ENCODE measurements around the gene INHA.

DNA sequence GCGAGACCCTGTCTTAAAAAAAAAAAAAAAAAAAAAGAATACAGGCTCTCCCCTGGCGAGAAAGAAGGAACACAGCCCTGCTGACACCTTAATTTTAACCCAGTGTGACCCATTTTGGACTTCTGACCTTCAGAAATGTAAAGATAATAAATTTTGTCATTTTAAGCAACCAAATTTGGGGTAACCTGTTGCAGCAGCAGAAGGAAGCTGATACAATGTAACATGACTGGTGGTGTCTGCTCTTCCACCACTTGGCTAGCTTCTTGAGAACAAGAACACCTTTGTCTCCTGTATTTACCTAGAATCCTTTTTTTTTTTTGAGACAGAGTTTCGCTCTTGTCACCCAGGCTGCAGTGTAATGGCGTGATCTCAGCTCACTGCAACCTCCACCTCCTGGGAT is 19.0 kb downstream of the INHA start:
- TF ChIP-seq, protein P1, sequence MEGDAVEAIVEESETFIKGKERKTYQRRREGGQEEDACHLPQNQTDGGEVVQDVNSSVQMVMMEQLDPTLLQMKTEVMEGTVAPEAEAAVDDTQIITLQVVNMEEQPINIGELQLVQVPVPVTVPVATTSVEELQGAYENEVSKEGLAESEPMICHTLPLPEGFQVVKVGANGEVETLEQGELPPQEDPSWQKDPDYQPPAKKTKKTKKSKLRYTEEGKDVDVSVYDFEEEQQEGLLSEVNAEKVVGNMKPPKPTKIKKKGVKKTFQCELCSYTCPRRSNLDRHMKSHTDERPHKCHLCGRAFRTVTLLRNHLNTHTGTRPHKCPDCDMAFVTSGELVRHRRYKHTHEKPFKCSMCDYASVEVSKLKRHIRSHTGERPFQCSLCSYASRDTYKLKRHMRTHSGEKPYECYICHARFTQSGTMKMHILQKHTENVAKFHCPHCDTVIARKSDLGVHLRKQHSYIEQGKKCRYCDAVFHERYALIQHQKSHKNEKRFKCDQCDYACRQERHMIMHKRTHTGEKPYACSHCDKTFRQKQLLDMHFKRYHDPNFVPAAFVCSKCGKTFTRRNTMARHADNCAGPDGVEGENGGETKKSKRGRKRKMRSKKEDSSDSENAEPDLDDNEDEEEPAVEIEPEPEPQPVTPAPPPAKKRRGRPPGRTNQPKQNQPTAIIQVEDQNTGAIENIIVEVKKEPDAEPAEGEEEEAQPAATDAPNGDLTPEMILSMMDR (IDR thresholded peaks at IDR 0.05; ENCODE audit: low read depth, low read length, missing input control), result no peak
- TF ChIP-seq TAF1 (conservative IDR thresholded peaks at IDR 0.05), result no peak
- TF ChIP-seq SP1 (IDR thresholded peaks at IDR 0.05), result no peak
- TF ChIP-seq, protein P2, sequence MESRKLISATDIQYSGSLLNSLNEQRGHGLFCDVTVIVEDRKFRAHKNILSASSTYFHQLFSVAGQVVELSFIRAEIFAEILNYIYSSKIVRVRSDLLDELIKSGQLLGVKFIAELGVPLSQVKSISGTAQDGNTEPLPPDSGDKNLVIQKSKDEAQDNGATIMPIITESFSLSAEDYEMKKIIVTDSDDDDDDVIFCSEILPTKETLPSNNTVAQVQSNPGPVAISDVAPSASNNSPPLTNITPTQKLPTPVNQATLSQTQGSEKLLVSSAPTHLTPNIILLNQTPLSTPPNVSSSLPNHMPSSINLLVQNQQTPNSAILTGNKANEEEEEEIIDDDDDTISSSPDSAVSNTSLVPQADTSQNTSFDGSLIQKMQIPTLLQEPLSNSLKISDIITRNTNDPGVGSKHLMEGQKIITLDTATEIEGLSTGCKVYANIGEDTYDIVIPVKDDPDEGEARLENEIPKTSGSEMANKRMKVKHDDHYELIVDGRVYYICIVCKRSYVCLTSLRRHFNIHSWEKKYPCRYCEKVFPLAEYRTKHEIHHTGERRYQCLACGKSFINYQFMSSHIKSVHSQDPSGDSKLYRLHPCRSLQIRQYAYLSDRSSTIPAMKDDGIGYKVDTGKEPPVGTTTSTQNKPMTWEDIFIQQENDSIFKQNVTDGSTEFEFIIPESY (IDR thresholded peaks at IDR 0.05), result no peak
- TF ChIP-seq, protein P3, sequence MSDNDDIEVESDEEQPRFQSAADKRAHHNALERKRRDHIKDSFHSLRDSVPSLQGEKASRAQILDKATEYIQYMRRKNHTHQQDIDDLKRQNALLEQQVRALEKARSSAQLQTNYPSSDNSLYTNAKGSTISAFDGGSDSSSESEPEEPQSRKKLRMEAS (IDR thresholded peaks at IDR 0.05), result no peak
- TF ChIP-seq GABPA (IDR thresholded peaks at IDR 0.05 in 1 of 2, conservative IDR thresholded peaks at IDR 0.05 in 1 of 2), result no peak
- TF ChIP-seq FOXA1 (IDR thresholded peaks at IDR 0.05), result no peak
- TF ChIP-seq RXRA (IDR thresholded peaks at IDR 0.05), result no peak
- no peak for TF ChIP-seq JUND (IDR thresholded peaks at IDR 0.05)
- TF ChIP-seq, protein P4, sequence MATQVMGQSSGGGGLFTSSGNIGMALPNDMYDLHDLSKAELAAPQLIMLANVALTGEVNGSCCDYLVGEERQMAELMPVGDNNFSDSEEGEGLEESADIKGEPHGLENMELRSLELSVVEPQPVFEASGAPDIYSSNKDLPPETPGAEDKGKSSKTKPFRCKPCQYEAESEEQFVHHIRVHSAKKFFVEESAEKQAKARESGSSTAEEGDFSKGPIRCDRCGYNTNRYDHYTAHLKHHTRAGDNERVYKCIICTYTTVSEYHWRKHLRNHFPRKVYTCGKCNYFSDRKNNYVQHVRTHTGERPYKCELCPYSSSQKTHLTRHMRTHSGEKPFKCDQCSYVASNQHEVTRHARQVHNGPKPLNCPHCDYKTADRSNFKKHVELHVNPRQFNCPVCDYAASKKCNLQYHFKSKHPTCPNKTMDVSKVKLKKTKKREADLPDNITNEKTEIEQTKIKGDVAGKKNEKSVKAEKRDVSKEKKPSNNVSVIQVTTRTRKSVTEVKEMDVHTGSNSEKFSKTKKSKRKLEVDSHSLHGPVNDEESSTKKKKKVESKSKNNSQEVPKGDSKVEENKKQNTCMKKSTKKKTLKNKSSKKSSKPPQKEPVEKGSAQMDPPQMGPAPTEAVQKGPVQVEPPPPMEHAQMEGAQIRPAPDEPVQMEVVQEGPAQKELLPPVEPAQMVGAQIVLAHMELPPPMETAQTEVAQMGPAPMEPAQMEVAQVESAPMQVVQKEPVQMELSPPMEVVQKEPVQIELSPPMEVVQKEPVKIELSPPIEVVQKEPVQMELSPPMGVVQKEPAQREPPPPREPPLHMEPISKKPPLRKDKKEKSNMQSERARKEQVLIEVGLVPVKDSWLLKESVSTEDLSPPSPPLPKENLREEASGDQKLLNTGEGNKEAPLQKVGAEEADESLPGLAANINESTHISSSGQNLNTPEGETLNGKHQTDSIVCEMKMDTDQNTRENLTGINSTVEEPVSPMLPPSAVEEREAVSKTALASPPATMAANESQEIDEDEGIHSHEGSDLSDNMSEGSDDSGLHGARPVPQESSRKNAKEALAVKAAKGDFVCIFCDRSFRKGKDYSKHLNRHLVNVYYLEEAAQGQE (IDR thresholded peaks at IDR 0.05), result no peak
- TF ChIP-seq, protein P5, sequence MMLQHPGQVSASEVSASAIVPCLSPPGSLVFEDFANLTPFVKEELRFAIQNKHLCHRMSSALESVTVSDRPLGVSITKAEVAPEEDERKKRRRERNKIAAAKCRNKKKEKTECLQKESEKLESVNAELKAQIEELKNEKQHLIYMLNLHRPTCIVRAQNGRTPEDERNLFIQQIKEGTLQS (IDR thresholded peaks at IDR 0.05), result no peak
- TF ChIP-seq YY1 (IDR thresholded peaks at IDR 0.05), result no peak
